ENCODE data around the gene TRERF1.

TRERF1 gene

DNA sequence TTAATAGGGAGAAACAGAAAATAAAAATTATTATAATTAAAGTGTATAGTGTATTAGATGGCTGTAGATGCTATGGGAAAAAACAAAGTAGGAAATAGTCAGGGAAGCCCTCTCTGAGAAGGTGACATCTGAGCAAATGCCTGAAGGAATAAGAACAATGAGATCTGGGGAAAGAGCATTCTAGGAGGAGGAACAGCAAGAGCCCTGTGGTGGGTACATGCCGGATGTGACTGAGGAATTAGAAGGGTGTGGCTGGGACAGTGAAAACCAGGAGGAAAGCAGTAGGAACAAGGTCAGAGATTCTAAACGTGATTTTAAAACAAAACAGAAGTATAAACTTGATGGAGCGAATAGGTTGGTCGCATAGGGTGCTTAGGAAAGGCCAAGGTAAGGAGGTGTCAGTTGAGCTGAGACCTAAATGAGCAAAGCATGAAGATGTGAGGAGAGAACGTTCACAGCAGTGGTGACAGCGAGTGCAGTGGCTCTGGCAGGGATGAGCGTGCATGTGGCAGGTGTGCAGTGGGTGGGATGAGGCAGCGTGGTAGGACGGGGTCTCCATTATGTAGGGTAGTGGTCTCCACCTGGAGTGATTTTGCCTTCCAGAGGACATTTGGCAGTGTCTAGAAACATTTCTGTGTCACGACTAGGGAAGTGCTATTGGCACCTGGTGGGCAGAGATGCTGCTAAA, 137.0 kb downstream of the TRERF1 start:
- TF ChIP-seq, protein P1, sequence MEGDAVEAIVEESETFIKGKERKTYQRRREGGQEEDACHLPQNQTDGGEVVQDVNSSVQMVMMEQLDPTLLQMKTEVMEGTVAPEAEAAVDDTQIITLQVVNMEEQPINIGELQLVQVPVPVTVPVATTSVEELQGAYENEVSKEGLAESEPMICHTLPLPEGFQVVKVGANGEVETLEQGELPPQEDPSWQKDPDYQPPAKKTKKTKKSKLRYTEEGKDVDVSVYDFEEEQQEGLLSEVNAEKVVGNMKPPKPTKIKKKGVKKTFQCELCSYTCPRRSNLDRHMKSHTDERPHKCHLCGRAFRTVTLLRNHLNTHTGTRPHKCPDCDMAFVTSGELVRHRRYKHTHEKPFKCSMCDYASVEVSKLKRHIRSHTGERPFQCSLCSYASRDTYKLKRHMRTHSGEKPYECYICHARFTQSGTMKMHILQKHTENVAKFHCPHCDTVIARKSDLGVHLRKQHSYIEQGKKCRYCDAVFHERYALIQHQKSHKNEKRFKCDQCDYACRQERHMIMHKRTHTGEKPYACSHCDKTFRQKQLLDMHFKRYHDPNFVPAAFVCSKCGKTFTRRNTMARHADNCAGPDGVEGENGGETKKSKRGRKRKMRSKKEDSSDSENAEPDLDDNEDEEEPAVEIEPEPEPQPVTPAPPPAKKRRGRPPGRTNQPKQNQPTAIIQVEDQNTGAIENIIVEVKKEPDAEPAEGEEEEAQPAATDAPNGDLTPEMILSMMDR (IDR thresholded peaks at IDR 0.05; ENCODE audit: borderline replicate concordance, control extremely low read depth, extremely low read depth, insufficient read depth, missing control alignments), result no peak
- no peak for DNase-seq (ENCODE audit: low spot score)
- in situ Hi-C loops (cut with MboI; ENCODE audit: low sequenced_read_pairs, unreplicated experiment), result no loop called here

DNA sequence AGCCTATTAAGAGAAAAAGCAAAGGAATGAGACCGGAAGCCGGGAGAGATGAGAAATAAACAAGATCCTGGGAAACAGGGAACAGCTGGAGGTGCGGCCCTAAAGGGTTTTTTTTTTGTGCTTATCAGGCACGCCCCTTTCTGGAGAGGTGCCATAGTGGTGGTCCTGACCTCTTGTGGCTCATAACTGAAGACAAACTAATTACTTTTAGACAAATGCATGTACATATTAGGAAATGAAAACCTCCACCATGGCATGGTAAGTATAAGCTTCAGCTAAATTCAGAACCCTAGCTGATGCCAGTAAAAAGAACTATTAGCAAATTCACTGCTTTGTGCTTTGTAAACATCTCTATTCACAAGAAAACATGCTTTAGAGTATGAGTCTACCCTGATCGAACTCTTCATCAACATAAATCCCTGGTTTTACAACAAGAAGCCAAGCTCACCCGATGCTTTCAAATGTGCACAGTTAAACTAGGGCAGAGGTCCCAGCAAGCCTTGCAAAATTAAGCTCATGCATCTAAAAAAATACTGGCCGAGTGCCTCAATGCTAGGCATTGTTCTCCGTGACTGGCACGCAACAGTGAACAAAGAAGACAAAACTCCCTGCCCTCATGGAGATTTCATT, 137.7 kb downstream of the TRERF1 start:
- no peak for DNase-seq (ENCODE audit: low spot score)
- TF ChIP-seq, protein P1 (IDR thresholded peaks at IDR 0.05; ENCODE audit: borderline replicate concordance, control extremely low read depth, extremely low read depth, insufficient read depth, missing control alignments), result no peak
- in situ Hi-C loops (cut with MboI; ENCODE audit: low sequenced_read_pairs, unreplicated experiment), result no loop called here

DNA sequence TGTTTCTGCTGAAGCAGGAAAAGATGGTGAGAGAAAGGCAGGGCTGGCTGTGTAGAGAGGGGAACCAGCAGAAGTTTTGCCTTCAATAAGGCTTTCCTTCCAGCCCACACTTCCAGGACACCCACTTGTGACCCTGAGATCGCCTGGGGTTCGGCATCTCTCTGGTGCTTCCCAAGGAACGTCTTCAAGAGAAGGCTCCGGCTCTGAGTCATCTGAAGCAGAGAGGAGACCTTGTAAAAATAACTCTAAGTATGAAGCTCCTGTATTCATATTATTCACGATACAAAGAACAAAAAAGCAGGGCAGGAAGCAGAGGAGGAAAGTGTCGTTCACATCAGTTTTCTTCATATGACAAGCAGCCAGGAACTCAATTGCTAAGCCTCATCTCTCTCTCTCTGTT, 138.7 kb downstream of the TRERF1 start:
- no peak for DNase-seq (ENCODE audit: low spot score)
- in situ Hi-C loops (cut with MboI; ENCODE audit: low sequenced_read_pairs, unreplicated experiment), result no loop called here
- TF ChIP-seq, protein P1 (IDR thresholded peaks at IDR 0.05; ENCODE audit: borderline replicate concordance, control extremely low read depth, extremely low read depth, insufficient read depth, missing control alignments), result no peak

DNA sequence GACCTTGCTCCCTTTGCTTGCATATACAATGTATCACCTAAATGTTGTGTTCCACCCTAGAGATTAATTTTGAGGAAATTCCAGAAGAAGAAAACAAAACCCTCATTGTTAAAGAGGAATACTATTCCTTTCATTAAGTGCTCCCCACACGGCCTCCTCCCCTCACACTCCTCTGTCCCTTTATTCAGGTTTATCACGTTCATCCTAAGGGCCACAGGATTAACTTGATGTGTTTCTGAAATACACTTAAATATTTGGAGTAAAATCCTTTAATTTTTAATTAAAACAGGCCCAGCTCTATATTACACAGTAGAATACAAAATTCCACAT, 144.6 kb downstream of the TRERF1 start:
- TF ChIP-seq, protein P1 (IDR thresholded peaks at IDR 0.05; ENCODE audit: borderline replicate concordance, control extremely low read depth, extremely low read depth, insufficient read depth, missing control alignments), result no peak
- in situ Hi-C loops (cut with MboI; ENCODE audit: low sequenced_read_pairs, unreplicated experiment), result no loop called here
- DNase-seq (ENCODE audit: low spot score), result no peak

DNA sequence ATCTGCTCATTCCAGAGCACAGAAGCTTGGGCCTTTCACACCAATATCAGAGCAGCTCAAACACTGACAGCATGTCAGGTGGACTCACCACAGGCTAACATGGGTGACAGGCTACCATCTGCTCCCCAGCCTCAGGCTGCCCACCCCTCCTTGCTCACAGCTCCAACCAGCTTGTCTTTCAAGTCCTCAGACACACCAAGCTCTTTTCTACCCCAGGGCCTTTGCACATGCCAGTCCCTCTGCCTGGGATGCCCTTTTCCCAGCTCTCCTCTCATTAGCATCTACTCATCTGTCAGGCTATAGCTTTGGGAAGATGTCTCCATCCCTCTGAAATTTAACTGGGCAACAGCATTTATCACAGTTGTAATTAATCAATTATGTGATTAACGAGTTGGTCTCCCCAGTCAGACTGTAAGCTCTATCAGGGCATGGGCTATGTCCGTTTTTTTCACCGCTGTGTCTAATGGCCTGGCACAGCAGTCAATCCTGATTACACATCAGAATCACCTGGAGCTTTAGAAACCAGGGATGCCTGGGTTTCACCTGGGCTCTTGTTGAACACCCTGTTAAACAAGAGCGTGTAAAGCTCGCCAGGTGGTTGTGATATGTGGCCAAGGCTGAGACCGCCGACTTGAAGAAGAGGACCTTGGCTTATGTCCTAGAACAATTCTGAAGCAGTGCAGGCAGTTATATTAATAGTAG, 145.1 kb downstream of the TRERF1 start:
- TF ChIP-seq, protein P1 (IDR thresholded peaks at IDR 0.05; ENCODE audit: borderline replicate concordance, control extremely low read depth, extremely low read depth, insufficient read depth, missing control alignments), result no peak
- in situ Hi-C loops (cut with MboI; ENCODE audit: low sequenced_read_pairs, unreplicated experiment), result no loop called here
- DNase-seq (ENCODE audit: low spot score), result no peak

DNA sequence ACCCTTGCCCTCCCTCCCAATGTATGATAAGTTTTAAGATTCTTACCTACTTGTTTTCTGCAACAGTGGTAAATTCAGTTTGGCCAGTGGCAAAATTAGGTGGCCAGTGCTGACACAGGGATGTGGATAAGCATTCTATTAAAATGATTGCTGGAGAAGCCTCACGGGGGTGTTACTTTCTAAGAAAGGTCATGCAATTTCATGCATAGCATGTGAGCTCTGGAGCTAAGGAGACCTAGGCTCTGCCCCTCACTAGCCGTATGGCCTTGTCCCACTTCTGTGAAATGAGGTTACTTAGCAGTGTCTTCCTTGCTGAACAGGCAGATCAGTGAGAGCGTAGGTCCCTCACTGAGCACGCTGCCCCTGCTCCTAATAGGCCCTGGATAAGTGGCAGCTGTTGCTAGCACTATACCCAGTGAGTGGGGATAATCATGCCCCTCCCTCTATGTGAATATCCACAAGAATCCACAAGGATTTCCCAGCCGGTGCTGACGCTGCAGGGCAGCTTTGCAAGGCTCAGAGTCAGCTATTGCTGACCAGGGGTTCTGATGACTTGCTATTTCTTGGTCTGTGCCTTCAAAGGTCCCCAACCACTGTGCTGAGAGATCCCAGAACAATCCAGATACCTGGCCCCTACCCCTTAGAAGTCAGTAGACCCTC, 147.5 kb downstream of the TRERF1 start:
- no peak for DNase-seq (ENCODE audit: low spot score)
- in situ Hi-C loops (cut with MboI; ENCODE audit: low sequenced_read_pairs, unreplicated experiment), result no loop called here
- TF ChIP-seq, protein P1 (IDR thresholded peaks at IDR 0.05; ENCODE audit: borderline replicate concordance, control extremely low read depth, extremely low read depth, insufficient read depth, missing control alignments), result no peak

All from GM13976 (cell line).